AG09319 (cell line): ENCODE results near the gene PRKAR1B.

Experiments used
- DNase-seq: peaks from one replicate; pipeline ENCODE4 v3.0.0-alpha.2; 2010; ENCODE audit warnings: low read depth; ENCODE audit errors: extremely low read depth
- TF ChIP-seq, protein P1 (sequence below): IDR thresholded peaks from 2 replicates; pipeline ENCODE4 v1.5.1; 2011; ENCODE audit warnings: low read depth, mild to moderate bottlenecking, inconsistent platforms, low read length, moderate library complexity

Gene PRKAR1B

DNA sequence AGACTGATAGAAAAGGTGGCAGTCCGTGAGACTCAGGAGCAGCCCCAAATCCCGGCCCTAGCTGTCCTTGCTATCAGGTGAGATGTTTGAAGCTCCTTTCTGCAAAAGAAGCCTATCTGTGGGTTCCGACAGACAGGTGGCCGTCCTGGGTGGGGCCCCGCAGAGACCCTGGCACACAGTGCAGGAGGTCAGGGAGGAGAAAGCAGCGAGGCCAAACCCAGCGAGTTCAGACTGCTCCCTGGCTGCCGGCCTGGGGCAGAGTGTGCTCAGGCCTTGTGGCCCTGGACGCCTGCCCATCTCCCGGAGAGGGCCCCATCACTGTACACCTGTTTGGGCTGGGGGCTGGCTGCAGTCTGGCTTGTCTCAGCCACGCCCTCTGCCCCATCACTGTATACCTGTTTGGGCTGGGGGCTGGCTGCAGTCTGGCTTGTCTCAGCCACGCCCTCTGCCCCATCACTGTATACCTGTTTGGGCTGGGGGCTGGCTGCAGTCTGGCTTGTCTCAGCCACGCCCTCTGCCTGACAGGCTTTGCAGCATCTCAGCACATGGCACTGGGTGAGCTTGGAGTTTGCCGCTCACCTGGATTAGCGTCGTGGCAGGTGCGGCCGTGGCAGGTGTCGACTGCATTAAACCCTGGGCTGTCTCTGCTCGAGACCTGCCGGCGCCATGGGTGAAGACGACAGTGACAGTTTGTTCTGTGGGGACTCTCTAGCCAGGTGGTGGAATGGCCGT, 11.8 kb upstream of the PRKAR1B start:
- TF ChIP-seq, protein P1, sequence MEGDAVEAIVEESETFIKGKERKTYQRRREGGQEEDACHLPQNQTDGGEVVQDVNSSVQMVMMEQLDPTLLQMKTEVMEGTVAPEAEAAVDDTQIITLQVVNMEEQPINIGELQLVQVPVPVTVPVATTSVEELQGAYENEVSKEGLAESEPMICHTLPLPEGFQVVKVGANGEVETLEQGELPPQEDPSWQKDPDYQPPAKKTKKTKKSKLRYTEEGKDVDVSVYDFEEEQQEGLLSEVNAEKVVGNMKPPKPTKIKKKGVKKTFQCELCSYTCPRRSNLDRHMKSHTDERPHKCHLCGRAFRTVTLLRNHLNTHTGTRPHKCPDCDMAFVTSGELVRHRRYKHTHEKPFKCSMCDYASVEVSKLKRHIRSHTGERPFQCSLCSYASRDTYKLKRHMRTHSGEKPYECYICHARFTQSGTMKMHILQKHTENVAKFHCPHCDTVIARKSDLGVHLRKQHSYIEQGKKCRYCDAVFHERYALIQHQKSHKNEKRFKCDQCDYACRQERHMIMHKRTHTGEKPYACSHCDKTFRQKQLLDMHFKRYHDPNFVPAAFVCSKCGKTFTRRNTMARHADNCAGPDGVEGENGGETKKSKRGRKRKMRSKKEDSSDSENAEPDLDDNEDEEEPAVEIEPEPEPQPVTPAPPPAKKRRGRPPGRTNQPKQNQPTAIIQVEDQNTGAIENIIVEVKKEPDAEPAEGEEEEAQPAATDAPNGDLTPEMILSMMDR: no peak
- DNase-seq: no peak

DNA sequence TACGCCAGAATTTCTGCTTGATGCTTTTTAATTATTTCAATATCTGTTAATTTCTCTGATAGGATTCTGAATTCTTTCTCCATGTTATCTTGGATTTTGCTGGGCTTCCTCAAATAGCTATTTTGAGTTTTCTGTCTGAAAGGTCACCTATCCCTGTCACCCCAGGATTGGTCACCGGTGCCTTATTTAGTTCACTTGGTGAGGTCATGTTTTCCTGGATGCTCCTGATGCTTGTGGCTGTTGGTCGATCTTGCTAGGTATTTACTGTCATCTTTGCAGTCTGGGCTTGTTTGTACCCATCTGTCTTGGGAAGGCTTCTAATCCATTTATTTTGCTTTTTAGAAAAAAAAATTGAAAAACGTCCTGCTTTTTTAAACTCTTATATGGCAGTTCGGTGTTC, 11.2 kb upstream of the PRKAR1B start:
- no peak for DNase-seq
- TF ChIP-seq, protein P1: no peak

DNA sequence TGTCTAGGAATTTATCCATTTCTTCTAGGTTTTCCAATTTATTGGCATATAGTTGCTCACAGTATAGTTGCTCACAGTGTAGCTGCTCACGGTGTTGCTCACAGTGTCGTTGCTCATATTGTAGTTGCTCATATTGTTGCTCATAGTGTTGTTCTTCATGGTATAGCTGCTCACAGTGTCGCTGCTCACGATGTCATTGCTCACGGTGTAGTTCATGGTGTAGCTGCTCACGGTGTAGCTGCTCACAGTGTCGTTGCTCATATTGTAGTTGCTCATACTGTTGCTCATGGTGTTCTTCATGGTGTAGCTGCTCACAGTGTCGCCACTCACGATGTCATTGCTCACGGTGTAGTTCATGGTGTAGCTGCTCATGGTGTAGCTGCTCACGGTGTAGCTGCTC, 7.7 kb upstream of the PRKAR1B start:
- TF ChIP-seq, protein P1: no peak
- DNase-seq: no peak

DNA sequence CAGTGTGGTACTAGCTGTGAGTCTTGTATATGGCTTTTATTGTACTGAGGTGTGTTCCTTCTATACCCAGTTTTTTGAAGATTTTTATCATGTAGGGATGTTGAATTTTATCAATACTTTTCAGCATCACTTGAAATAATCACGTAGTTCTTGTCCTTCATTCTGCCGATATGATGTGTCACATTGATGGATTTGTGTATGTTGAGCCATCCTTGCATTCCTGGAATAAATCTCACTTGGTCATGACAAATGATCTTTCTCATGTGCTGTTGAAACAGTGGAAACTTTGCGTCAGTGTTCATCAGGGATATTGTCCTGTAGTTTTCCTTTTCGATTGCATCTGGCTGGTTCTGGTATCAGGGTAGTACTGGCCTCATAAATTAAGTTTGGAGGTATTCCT, 7.1 kb upstream of the PRKAR1B start:
- DNase-seq: no peak
- TF ChIP-seq, protein P1: no peak

DNA sequence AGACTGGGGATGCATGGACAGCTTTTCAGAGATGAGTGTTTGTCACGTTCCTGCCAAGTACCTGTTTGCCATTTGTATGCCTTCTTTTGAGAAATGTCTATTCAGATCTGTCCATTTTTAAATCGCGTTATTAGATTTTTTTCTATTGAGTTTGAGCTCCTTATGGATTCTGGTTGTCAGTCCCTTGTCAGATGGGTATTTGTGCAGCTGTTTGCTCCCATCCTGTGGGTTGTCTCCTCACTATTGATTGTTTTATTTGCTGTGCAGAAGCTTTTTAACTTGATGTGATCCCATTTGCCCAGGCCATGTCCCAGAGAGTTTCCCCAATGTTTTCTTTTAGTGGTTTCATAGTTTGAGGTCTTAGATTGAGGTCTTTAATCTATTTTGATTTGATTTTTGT, 5.5 kb upstream of the PRKAR1B start:
- TF ChIP-seq, protein P1: no peak
- DNase-seq: no peak

DNA sequence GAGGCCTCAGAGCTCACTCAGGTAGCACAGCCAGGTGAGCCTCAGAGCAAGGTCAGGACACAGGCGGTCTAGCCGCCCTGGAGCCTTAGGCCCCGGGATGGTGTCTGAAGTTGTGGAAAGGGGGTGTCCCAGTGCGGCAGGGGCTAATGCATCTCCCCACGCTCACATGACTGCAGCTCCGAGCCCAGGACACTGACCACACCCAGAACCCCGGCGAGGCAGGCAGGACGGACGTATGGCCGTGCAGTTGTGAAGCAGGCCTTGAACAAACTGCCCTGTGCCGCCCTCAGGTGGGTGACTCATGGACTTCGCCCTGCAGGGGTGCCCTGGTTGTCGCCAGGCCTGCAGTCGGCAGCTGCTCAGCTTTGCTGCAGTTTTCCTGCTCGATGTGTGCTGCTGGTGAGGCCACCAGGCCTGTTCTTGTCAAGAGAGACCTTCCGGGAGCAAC, 5.0 kb upstream of the PRKAR1B start:
- TF ChIP-seq, protein P1: no peak
- DNase-seq: no peak

DNA sequence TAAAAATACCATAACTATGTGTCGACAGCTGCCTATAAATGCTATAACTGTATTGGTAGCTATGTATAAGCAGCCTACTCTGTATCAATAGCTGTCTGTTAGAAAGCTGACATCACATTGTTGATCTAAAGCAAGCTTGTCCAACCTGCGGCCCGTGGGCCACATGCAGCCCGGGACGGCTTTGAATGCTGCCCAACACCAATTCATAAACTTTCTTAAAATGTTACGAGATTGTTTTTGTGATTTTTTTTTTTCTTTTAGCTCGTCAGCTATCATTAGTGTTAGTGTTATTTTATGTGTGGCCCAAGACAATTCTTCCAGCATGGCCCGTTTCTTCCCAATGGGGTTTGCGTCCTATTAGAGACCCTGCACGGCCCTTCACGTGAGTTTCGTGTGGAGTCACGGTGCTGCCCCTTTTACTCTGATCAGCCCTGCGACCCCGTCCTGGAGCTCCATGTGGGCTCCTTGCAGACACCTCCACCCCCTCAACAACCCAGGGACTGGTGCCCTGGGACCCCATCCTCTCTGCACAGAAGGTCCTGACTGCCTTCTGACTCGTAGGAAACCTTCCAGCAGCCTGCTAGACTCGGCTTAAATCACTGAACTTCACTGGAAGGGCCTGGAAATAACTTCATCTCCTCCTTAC, 4.5 kb upstream of the PRKAR1B start:
- TF ChIP-seq, protein P1: no peak
- DNase-seq: no peak
